HCT116 (cell line): ENCODE measurements around the gene ELL2.

Experiments used
- EGR1 ChIP-seq: IDR thresholded peaks from 2 replicates; pipeline ENCODE4 v1.6.1; 2012; ENCODE audit warnings: low read depth
- EZH2 ChIP-seq: fragments of 200-600 bp; sonication (generic); IDR thresholded peaks from 2 replicates; pipeline ENCODE4 v1.6.1; 2017; ENCODE audit warnings: antibody characterized with exemption, mixed run types
- EZH2phosphoT487 ChIP-seq: fragments of 200-600 bp; IDR thresholded peaks from 2 replicates; pipeline ENCODE4 v1.6.1; 2018; ENCODE audit warnings: antibody characterized with exemption, borderline replicate concordance
- POLR2A ChIP-seq: IDR thresholded peaks from 2 replicates; pipeline ENCODE4 v1.7.0; 2011; ENCODE audit warnings: borderline replicate concordance; ENCODE audit not compliant: insufficient read depth, insufficient read length; ENCODE audit errors: extremely low read depth
- POLR2AphosphoS5 ChIP-seq: IDR thresholded peaks from 2 replicates; pipeline ENCODE4 v1.6.1; 2011; ENCODE audit warnings: mild to moderate bottlenecking, low read depth, low read length, moderate library complexity
- SP1 ChIP-seq: IDR thresholded peaks from 2 replicates; pipeline ENCODE4 v1.6.1; 2012; ENCODE audit warnings: low read depth
- TCF7L2 ChIP-seq: IDR thresholded peaks from 2 replicates; pipeline ENCODE4 v1.7.0; 2011; ENCODE audit warnings: borderline replicate concordance, inconsistent platforms; ENCODE audit not compliant: insufficient read depth, insufficient read length; ENCODE audit errors: extremely low read depth
- TF ChIP-seq, protein P1 (sequence below), 3 experiments: fragments of 200-600 bp in 1 of 3; sonication (generic) in 1 of 3; IDR thresholded peaks in 2 of 3; conservative IDR thresholded peaks in 1 of 3; 2 replicates each; pipeline ENCODE4 v1.5.1; 2012 to 2017; ENCODE audit warnings: low read depth in 2 of 3, low read length in 2 of 3, antibody characterized with exemption in 1 of 3, borderline replicate concordance in 1 of 3, control low read depth in 1 of 3, mild to moderate bottlenecking in 1 of 3, mixed read lengths in 1 of 3, mixed run types in 1 of 3, moderate library complexity in 1 of 3; ENCODE audit not compliant: insufficient read depth in 1 of 3
- TF ChIP-seq, protein P2 (sequence below): IDR thresholded peaks from 2 replicates; pipeline ENCODE4 v1.6.1; 2012
- TF ChIP-seq, protein P3 (sequence below): IDR thresholded peaks from 2 replicates; pipeline ENCODE4 v1.6.1; 2011; ENCODE audit warnings: mild to moderate bottlenecking, low read length, moderate library complexity; ENCODE audit not compliant: insufficient replicate concordance; ENCODE audit errors: extremely low read depth
- TF ChIP-seq, protein P4 (sequence below): IDR thresholded peaks from 2 replicates; pipeline ENCODE4 v1.6.1; 2012; ENCODE audit warnings: low read depth
- TF ChIP-seq, protein P5 (sequence below): IDR thresholded peaks from 2 replicates; pipeline ENCODE4 v1.6.1; 2012

DNA sequence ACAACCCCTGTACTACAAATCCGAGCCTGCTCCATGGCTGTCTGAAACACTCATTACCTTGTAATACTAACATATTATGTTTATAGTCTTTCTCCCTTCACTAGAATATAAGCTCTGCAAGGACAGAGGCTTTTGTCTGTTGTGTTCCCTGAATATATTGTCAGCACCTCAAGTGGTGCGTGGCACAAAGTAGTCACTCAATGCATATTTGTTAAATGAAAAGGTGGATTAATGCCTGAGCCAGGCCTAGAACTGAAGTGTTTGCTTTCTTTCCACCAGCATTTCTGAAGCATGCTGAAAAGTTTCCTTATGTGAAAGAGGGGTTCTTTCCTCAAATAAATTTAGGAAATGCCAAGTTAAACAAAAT is 36.3 kb downstream of the ELL2 start:
- TF ChIP-seq EZH2 (no peak), POLR2A (no peak), EZH2phosphoT487 (no peak), TCF7L2 (no peak), EGR1 (no peak), SP1 (no peak), POLR2AphosphoS5 (no peak)
- TF ChIP-seq, protein P1, sequence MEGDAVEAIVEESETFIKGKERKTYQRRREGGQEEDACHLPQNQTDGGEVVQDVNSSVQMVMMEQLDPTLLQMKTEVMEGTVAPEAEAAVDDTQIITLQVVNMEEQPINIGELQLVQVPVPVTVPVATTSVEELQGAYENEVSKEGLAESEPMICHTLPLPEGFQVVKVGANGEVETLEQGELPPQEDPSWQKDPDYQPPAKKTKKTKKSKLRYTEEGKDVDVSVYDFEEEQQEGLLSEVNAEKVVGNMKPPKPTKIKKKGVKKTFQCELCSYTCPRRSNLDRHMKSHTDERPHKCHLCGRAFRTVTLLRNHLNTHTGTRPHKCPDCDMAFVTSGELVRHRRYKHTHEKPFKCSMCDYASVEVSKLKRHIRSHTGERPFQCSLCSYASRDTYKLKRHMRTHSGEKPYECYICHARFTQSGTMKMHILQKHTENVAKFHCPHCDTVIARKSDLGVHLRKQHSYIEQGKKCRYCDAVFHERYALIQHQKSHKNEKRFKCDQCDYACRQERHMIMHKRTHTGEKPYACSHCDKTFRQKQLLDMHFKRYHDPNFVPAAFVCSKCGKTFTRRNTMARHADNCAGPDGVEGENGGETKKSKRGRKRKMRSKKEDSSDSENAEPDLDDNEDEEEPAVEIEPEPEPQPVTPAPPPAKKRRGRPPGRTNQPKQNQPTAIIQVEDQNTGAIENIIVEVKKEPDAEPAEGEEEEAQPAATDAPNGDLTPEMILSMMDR (IDR thresholded peaks at IDR 0.05 in 2 of 3, conservative IDR thresholded peaks at IDR 0.05 in 1 of 3; ENCODE audit: borderline replicate concordance in 1 of 3, insufficient read depth in 1 of 3, low read depth in 2 of 3, low read length in 2 of 3): no peak
- TF ChIP-seq, protein P2, sequence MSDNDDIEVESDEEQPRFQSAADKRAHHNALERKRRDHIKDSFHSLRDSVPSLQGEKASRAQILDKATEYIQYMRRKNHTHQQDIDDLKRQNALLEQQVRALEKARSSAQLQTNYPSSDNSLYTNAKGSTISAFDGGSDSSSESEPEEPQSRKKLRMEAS: no peak
- TF ChIP-seq, protein P3, sequence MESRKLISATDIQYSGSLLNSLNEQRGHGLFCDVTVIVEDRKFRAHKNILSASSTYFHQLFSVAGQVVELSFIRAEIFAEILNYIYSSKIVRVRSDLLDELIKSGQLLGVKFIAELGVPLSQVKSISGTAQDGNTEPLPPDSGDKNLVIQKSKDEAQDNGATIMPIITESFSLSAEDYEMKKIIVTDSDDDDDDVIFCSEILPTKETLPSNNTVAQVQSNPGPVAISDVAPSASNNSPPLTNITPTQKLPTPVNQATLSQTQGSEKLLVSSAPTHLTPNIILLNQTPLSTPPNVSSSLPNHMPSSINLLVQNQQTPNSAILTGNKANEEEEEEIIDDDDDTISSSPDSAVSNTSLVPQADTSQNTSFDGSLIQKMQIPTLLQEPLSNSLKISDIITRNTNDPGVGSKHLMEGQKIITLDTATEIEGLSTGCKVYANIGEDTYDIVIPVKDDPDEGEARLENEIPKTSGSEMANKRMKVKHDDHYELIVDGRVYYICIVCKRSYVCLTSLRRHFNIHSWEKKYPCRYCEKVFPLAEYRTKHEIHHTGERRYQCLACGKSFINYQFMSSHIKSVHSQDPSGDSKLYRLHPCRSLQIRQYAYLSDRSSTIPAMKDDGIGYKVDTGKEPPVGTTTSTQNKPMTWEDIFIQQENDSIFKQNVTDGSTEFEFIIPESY: no peak
- TF ChIP-seq, protein P4, sequence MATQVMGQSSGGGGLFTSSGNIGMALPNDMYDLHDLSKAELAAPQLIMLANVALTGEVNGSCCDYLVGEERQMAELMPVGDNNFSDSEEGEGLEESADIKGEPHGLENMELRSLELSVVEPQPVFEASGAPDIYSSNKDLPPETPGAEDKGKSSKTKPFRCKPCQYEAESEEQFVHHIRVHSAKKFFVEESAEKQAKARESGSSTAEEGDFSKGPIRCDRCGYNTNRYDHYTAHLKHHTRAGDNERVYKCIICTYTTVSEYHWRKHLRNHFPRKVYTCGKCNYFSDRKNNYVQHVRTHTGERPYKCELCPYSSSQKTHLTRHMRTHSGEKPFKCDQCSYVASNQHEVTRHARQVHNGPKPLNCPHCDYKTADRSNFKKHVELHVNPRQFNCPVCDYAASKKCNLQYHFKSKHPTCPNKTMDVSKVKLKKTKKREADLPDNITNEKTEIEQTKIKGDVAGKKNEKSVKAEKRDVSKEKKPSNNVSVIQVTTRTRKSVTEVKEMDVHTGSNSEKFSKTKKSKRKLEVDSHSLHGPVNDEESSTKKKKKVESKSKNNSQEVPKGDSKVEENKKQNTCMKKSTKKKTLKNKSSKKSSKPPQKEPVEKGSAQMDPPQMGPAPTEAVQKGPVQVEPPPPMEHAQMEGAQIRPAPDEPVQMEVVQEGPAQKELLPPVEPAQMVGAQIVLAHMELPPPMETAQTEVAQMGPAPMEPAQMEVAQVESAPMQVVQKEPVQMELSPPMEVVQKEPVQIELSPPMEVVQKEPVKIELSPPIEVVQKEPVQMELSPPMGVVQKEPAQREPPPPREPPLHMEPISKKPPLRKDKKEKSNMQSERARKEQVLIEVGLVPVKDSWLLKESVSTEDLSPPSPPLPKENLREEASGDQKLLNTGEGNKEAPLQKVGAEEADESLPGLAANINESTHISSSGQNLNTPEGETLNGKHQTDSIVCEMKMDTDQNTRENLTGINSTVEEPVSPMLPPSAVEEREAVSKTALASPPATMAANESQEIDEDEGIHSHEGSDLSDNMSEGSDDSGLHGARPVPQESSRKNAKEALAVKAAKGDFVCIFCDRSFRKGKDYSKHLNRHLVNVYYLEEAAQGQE: no peak
- TF ChIP-seq, protein P5, sequence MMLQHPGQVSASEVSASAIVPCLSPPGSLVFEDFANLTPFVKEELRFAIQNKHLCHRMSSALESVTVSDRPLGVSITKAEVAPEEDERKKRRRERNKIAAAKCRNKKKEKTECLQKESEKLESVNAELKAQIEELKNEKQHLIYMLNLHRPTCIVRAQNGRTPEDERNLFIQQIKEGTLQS: no peak
